K562 (cell line): ENCODE data around the gene PPFIA3. TPM values are rescaled to one million over a fixed set of nuclear protein-coding genes. Genes with fewer than 3 reads are reported as not detected.

Experiments used
- CXXC5 ChIP-seq: fragments of 250-450 bp; sonication (Bioruptor Pico); IDR thresholded peaks from 2 replicates; pipeline ENCODE4 v1.8.0; 2022; ENCODE audit warnings: inconsistent platforms, mild to moderate bottlenecking, moderate library complexity
- DACH1 ChIP-seq: fragments of 450-650 bp; IDR thresholded peaks from 2 replicates; pipeline ENCODE4 v1.6.1; 2018; ENCODE audit not compliant: partially characterized antibody
- DEAF1 ChIP-seq: fragments of 450-650 bp; formaldehyde crosslinking; IDR thresholded peaks from 2 replicates; pipeline ENCODE4 v1.4.0; 2020; ENCODE audit warnings: mild to moderate bottlenecking, moderate library complexity
- E2F3 ChIP-seq: fragments of 250-450 bp; sonication (Bioruptor Pico); IDR thresholded peaks from 2 replicates; pipeline ENCODE4 v1.4.0; 2020; ENCODE audit warnings: mild to moderate bottlenecking
- ELF4 ChIP-seq: fragments of 450-650 bp; formaldehyde crosslinking; IDR thresholded peaks from 2 replicates; pipeline ENCODE4 v1.4.0; 2022; ENCODE audit warnings: missing genetic modification characterization
- FOXO4 ChIP-seq: fragments of 450-650 bp; formaldehyde crosslinking; IDR thresholded peaks from 2 replicates; pipeline ENCODE4 v1.4.0; 2020; ENCODE audit warnings: mild to moderate bottlenecking, moderate library complexity
- HMBOX1 ChIP-seq: sonication (generic); IDR thresholded peaks from 2 replicates; pipeline ENCODE4 v1.6.1; 2016
- MTA1 ChIP-seq: fragments of 450-650 bp; IDR thresholded peaks from 2 replicates; pipeline ENCODE4 v1.6.1; 2017; ENCODE audit warnings: borderline replicate concordance
- OTX1 ChIP-seq: fragments of 450-650 bp; formaldehyde crosslinking; IDR thresholded peaks from 2 replicates; pipeline ENCODE4 v1.4.0; 2022; ENCODE audit warnings: mild to moderate bottlenecking
- RBM39 ChIP-seq: fragments of 200-400 bp; formaldehyde crosslinking; optimal IDR thresholded peaks from 2 replicates; pipeline ENCODE3; 2018; ENCODE audit warnings: low read depth, low read length
- SMARCC2 ChIP-seq: fragments of 450-650 bp; IDR thresholded peaks from 2 replicates; pipeline ENCODE4 v1.6.1; 2017; ENCODE audit warnings: antibody characterized with exemption, moderate library complexity, mild to moderate bottlenecking, low read depth
- STAT5B ChIP-seq: fragments of 250-450 bp; sonication (Bioruptor Pico); IDR thresholded peaks from 2 replicates; pipeline ENCODE4 v1.8.0; 2021; ENCODE audit warnings: mild to moderate bottlenecking, inconsistent platforms
- ZBTB34 ChIP-seq: fragments of 250-450 bp; sonication (Bioruptor Pico); IDR thresholded peaks from 2 replicates; pipeline ENCODE4 v1.8.0; 2021; ENCODE audit warnings: mild to moderate bottlenecking, moderate library complexity
- ZEB2 ChIP-seq: fragments of 450-650 bp; IDR thresholded peaks from 2 replicates; pipeline ENCODE4 v1.6.1; 2016
- ZKSCAN8 ChIP-seq: fragments of 200-800 bp; sonication (Bioruptor generic); IDR thresholded peaks from 2 replicates; pipeline ENCODE4 v1.6.1; 2016; ENCODE audit warnings: missing genetic modification characterization, missing compliant biosample characterization
- ZNF175 ChIP-seq: fragments of 200-800 bp; sonication (Bioruptor generic); IDR thresholded peaks from 2 replicates; pipeline ENCODE4 v1.6.1; 2016; ENCODE audit warnings: low read depth, mild to moderate bottlenecking, missing genetic modification characterization, missing compliant biosample characterization
- ZNF263 ChIP-seq: sonication (generic); formaldehyde crosslinking; IDR thresholded peaks from 2 replicates; pipeline ENCODE4 v1.8.0; 2022; ENCODE audit warnings: mild to moderate bottlenecking, missing genetic modification reagents, borderline replicate concordance
- ZNF398 ChIP-seq: fragments of 250-450 bp; sonication (Bioruptor Pico); IDR thresholded peaks from 2 replicates; pipeline ENCODE4 v1.8.0; 2021; ENCODE audit warnings: moderate library complexity, mild to moderate bottlenecking, inconsistent platforms
- ZNF41 ChIP-seq: fragments of 250-450 bp; sonication (Bioruptor Pico); conservative IDR thresholded peaks from 2 replicates; pipeline ENCODE4 v1.4.0; 2020; ENCODE audit warnings: mild to moderate bottlenecking
- ZNF436 ChIP-seq: fragments of 250-450, 450-650 bp; sonication (Bioruptor Pico); formaldehyde crosslinking; IDR thresholded peaks from 2 replicates; pipeline ENCODE4 v1.7.0; 2020; ENCODE audit warnings: mild to moderate bottlenecking
- ZNF695 ChIP-seq: fragments of 450-650 bp; formaldehyde crosslinking; IDR thresholded peaks from 2 replicates; pipeline ENCODE4 v1.4.0; 2020; ENCODE audit warnings: mild to moderate bottlenecking, moderate library complexity
- ZNF699 ChIP-seq: fragments of 250-450 bp; sonication (Bioruptor Pico); IDR thresholded peaks from 2 replicates; pipeline ENCODE4 v1.8.0; 2021; ENCODE audit warnings: mild to moderate bottlenecking, moderate library complexity; ENCODE audit not compliant: insufficient replicate concordance
- polyA plus RNA-seq, 8 experiments: library from polyadenylated mRNA; depleted of rRNA in 4 of 8; stranded (reverse) in 5 of 8; unstranded in 3 of 8; fragments of >200 nt; fragmentation: Nextera tagmentation in 2 of 8; fragmentation: Illumina TruSeq in 1 of 8; extraction: Ambion mirVana in 2 of 8; extraction: Trizol in 1 of 8; gene quantifications; 2 replicates each; pipeline versions ENCODE4 v1.2.1 to v1.2.3, GENCODE V29; 2011 to 2014; ENCODE audit warnings: inconsistent platforms in 1 of 8, missing spikeins in 1 of 8
- total RNA-seq, 7 experiments: library from RNA; depleted of rRNA in 6 of 7; stranded (reverse); fragments of >200 nt in 6 of 7; fragmentation: Illumina TruSeq in 2 of 7; extraction: Trizol in 2 of 7; gene quantifications; 2 replicates each; pipeline versions ENCODE4 v1.2.1 to v1.2.3, GENCODE V29; 2011 to 2021; ENCODE audit warnings: low replicate concordance in 1 of 7

PPFIA3 gene
- total and polyA plus RNA-seq, 9 of the 15 experiments (the other 6 are each of a cell fraction or from before 2014, with no cell fraction given): 0.10 to 53.0 (median 17.6) TPM

- TF ChIP-seq DEAF1 (CRISPR knock-in tag): no peak
- TF ChIP-seq ELF4: no peak
- TF ChIP-seq ZNF175: no peak
- TF ChIP-seq ZKSCAN8 (CRISPR knock-in tag): no peak
- TF ChIP-seq E2F3 (CRISPR knock-in tag): no peak
- TF ChIP-seq ZNF41 (CRISPR knock-in tag): no peak
- no peak for TF ChIP-seq MTA1
- TF ChIP-seq ZNF695 (CRISPR knock-in tag): no peak
- no peak for TF ChIP-seq ZNF699 (CRISPR knock-in tag)
- TF ChIP-seq DACH1: peak; percentile 22
- no peak for TF ChIP-seq ZNF398
- TF ChIP-seq STAT5B (CRISPR knock-in tag): no peak
- no peak for TF ChIP-seq HMBOX1
- TF ChIP-seq RBM39: no peak
- TF ChIP-seq FOXO4 (CRISPR knock-in tag): no peak
- no peak for TF ChIP-seq OTX1 (CRISPR knock-in tag)
- no peak for TF ChIP-seq ZBTB34 (CRISPR knock-in tag)
- peak; percentile 46; the same call in 1 of the 2 replicates for TF ChIP-seq ZNF263 (CRISPR knock-in tag)
- peak; percentile 81; the same call in 1 of the 2 replicates for TF ChIP-seq ZEB2
- TF ChIP-seq SMARCC2: no peak
- 0 out of 2 replicates have a peak, but pooled peaks have one; percentile 49 for TF ChIP-seq CXXC5
- TF ChIP-seq ZNF436 (CRISPR knock-in tag): no peak
These were observed 29.7 kb downstream of the PPFIA3 start (continued) for GRCh38 chr19:49148784-49149651.
